ENCODE data around the gene CHKA.

The CHKA gene

GRCh38 chr11:68142441-68143309 lies 21.5 kb upstream of the CHKA start:
- no peak for DNase-seq

GRCh38 chr11:68142028-68142412 lies 20.8 kb upstream of the CHKA start:
- DNase-seq: no peak

DNA sequence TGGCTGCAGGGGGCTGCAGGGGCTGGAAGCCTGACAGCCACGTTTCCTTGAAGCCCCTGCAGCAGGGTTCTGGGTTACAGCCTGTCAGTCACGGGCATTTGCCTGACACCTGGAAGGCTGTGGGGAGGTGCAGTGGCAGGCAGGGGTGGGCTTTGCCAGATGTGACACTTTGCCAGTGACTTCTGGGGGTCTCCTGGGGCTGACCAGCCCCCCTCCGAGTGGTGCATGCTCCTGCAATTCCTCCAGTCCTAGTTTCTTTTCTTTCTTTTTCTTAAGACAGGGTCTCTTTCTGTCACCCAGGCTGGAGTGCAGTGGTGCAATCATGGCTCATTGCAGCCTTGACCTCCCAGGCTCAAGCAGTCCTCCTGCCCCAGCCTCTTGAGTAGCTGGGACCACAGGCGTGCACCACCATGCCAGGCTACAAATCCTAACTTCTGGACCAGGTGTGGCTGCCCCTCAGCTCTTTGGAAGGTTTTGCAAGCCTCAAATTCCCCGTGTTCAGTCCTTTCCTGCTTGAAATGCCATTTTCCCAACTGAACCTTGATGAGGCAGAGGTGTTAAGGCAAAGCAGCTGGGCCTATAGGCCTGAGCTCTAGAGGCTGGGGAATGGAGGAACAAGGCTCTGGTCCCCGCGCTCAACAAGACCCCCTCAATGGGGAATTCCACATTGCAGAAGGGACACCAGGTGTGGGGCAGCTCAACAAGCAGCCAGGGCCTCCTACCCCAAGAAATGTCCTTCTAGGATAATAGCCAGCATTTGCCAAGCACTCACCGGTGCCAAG lies 20.2 kb upstream of the CHKA start:
- no peak for DNase-seq

GRCh38 chr11:68140496-68141245 lies 19.5 kb upstream of the CHKA start:
- DNase-seq: peak; percentile 32

- no peak for DNase-seq
Measured at GRCh38 chr11:68138237-68138636, 17.0 kb upstream of the CHKA start.

DNA sequence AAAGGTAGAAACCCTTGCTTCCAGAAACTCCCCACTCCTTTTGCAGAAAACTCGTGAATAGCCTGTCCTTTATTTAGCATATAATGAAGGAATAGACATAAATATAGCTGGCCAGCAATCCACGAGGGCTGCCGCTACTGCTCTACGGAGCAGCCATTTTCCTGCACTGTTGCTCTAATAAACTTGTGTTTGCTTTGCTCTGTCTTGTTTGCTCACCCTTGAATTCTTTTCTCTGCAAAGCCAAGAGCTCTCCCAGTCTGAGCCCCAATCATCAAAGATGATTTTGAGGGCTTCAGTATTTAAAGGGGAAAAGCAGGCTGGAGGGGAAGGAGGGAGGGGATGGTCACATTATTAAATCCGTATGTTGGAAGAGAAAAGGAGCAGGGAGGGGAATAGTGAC lies 16.6 kb upstream of the CHKA start:
- DNase-seq: no peak

- no peak for DNase-seq
Measured at GRCh38 chr11:68136866-68137265, 15.7 kb upstream of the CHKA start.

DNA sequence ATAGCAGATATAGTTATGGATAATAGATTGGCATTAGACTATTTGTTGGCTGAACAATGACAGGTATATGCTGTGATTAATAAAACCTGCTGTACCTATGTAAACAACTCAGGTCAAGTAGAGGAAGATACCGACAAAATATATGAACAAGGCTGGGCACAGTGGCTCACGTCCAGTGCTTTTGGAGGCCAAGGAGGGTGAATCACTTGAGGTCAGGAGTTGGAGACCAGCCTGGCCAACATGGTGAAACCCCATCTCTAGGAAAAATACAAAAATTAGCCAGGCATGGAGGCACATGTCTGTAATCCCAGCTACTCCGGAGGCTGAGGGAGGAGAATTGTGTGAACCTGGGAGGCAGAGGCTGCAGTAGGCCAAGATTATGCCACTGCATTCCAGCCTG lies 14.0 kb upstream of the CHKA start:
- DNase-seq: no peak

- no peak for DNase-seq
Measured at GRCh38 chr11:68133761-68134160, 12.6 kb upstream of the CHKA start.

DNA sequence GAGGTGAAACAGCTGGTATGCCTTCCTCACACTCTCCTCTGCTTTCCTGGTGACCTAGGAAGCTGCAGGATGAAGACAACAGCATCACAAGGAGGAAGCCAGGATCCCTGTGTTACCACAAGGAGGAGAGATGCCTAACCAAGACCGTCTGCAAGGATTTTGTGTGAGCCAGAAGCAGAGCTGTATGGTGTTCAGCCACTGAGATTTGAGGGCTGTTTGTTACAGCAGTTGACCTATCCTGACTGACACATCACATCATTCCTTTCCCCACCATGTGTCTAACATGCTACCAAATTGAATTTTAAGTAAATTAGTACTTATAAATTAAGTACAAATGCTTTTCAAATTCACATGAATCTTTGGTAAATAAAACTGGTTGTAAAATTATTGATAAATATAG lies 8.9 kb upstream of the CHKA start:
- DNase-seq: no peak

DNA sequence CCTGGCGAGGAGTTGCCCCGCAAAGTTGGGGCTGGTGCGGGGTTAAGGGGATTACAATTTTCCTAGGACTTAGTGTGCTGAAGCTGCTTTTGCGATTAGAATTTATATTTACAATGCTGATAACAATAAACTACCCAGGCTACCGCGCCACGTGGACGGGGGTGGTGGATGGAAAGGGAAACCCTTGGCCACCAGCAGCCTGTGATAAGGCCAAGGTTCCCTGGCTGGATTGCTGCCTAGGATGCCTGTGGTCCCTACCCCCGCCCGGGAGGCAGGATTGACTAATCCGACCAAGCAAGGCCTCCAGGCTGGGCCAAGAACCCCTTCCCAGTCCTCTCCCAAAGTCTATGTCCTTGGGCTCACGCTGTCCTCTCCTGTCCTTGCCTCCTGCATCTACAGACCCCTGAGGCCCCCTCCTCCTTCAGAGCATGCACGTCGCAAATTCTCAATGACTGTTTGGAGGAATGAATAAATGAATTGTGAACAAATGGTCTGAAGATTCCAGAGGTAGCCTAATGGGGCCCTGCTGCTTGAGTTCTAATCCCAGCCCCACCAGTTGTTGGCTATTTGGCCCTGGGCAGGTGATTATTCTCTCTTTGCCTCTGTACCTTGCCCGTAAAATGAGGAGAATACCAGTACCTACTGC lies 7.6 kb upstream of the CHKA start:
- DNase-seq: no peak

DNA sequence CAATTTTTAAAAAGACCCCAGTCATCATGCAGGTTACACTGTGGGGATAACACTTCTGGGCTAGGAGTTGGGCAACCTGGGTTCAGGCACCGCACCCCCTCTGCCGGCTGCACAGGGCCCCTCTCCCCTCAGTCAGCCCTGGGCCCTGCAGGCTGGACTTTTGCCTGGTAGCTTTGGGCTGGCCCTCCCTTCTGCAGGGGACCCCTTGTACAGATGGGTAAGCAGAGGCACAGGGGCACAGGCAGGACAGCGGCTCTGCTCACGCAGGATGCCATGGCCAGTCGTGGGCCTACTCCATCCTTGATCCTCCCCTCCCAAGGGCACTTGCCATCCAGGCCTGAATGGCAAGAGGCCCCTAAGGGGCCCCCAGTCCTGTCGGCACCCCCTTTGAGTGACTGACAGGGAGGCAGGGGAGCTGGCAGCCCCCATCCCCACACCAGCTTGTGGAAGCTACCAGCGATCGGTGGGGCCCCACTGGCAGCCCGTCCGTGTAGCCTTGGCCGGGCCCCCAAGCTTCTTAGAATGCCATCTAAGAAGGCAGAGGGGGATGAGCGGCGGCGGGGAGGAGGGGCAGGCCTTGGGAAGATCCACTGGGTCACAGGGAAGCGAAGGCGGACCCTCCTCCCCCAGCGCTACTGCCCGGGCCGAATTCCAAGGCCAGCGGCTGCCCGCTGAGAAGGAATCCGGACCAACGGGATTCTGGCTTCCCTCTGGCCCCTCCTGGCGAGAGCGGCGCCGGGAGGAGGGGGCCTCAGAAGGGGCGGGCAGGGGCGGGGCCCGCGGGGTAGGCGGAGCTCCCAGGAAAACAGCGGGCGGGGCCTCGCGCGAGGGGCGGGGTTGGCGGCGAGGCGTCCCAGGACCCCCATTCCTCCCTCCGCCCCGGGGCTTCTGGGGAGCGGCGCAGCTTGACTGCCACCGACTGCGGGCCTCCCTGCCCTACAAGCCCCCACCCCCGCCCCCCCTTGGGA lies 6.8 kb upstream of the CHKA start:
- DNase-seq: no peak

- DNase-seq: no peak
Measured at GRCh38 chr11:68125164-68125563, 4.0 kb upstream of the CHKA start.

DNA sequence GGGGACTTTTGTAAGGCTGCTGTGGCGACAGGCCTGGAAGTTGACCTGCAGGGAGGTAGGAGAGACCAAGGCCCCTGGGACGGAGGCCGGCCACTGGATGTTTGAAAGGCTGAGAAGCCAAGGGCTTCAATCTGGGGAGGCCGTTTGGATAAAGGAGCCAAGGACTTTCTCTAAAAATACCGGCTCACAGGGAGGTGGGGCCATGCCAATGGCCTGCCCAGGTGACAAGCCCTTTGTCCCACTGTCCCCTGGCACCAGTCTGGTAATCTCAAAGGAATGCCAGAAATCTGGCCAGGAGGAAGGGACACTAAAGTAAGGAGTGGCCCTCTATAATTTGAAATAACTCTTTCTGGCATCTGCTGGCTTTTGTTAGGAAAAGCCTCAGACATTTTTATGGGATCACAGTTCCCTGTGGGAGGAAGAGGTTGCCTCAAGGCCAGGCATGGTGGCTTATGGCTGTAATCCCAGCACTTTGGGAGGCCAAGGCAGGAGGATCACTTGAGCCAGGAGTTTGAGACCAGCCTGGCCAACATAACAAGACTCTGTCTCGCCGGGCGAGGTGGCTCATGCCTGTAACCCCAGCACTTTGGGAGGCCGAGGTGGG lies 1.9 kb upstream of the CHKA start:
- DNase-seq: no peak

GRCh38 chr11:68120273-68121066 lies 718 bp downstream of the CHKA start:
- peak; percentile 12 for DNase-seq

GRCh38 chr11:68118706-68119448 lies 2.3 kb downstream of the CHKA start:
- DNase-seq: no peak

GRCh38 chr11:68117853-68118470 lies 3.2 kb downstream of the CHKA start:
- no peak for DNase-seq

DNA sequence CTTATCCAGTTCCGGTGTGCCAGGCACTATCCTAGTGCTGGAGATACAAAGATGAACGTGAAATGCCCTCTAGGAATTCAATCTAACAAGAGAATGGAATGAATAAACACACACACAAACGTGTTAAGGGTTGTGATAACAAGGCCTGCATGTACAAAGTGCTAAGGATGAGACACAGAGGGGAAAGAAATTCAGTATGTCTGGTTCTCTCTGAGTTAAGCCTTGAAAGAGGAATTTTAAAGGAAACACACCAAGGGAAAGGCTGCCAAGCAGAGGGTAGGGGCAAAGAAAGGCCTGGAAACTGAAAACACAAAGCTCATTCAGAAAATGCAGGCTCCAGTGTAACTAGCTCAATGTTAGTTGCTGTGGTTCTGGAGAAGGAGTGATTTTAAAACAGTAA lies 4.2 kb downstream of the CHKA start:
- no peak for DNase-seq

DNA sequence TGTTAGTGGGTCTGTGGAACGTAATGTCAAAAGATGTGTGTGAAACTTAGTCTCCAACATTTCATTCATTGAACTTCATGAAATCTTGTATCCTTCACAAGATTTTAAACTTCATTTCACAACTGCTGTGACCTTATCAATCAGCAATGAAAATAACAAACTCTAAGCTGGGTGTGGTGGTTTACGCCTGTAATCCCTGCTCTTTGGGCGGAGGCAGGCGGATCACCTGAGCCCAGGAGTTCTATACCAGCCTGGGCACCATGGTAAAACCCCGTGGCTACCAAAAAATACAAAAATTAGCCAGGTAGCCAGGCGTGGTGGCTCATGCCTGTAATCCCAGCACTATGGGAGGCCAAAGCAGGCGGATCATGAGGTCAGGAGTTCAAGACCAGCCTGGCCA lies 5.1 kb downstream of the CHKA start:
- no peak for DNase-seq

All from NCI-H2171 treated with DMSO at 0.1 percent for 48 hours (cell line).